Testis (tissue), 2 donors: ENCODE results near the gene SMTNL2.

Source experiments
- CTCF ChIP-seq, 3 experiments: fragments of 450-650 bp in 2 of 3; fragments of 200-600 bp in 1 of 3; sonication (generic) in 1 of 3; IDR thresholded peaks; one replicate each; pipeline ENCODE4 v1.5.1; 2016 to 2019; ENCODE audit warnings: antibody characterized with exemption in 3 of 3, mild to moderate bottlenecking in 2 of 3, moderate library complexity in 1 of 3
- POLR2A ChIP-seq: fragments of 450-650 bp; IDR thresholded peaks from one replicate; pipeline ENCODE4 v1.6.1; 2017; ENCODE audit warnings: antibody characterized with exemption, mild to moderate bottlenecking, moderate library complexity

GRCh38 chr17:4641297-4642195 lies 57.2 kb downstream of the SMTNL2 start, which contains the start of gene ALOX15:
- TF ChIP-seq CTCF (IDR thresholded peaks at IDR 0.05): no peak
- TF ChIP-seq POLR2A: no peak
